Fibroblast of lung (primary cell): Measurements from ENCODE around the gene UBL7. TPM values are rescaled to one million over a fixed set of nuclear protein-coding genes. Genes with fewer than 3 reads are reported as not detected.

Source experiments
- DNase-seq, 2 donors: peaks; one replicate each; pipeline versions ENCODE4 v3.0.0 to v3.0.0-alpha.2; 2010; ENCODE audit warnings: low read depth in 2 of 2
- H2AFZ ChIP-seq: 2 replicates; pipeline ENCODE4 v1.5.1; 2012; ENCODE audit warnings: low read length, control low read depth, inconsistent platforms
- H3K27ac ChIP-seq: 2 replicates; pipeline ENCODE4 v1.5.1; 2011; ENCODE audit warnings: low read length, control low read depth; ENCODE audit not compliant: insufficient read depth
- H3K27me3 ChIP-seq: 2 replicates; pipeline ENCODE4 v1.5.1; 2011; ENCODE audit warnings: mild to moderate bottlenecking, low read length; ENCODE audit not compliant: control insufficient read depth, insufficient read depth
- H3K36me3 ChIP-seq: 2 replicates; pipeline ENCODE4 v1.5.1; 2011; ENCODE audit warnings: low read length; ENCODE audit not compliant: control insufficient read depth, insufficient read depth
- H3K4me1 ChIP-seq: 2 replicates; pipeline ENCODE4 v1.5.1; 2011; ENCODE audit warnings: low read length; ENCODE audit not compliant: control insufficient read depth, insufficient read depth; ENCODE audit errors: extremely low read depth
- H3K4me2 ChIP-seq: 2 replicates; pipeline ENCODE4 v1.5.1; 2011; ENCODE audit warnings: low read length, control low read depth; ENCODE audit not compliant: insufficient read depth; ENCODE audit errors: extremely low read depth
- H3K4me3 ChIP-seq, 4 experiments: fragments of 200-600 bp in 1 of 4; sonication (generic) in 1 of 4; replicated peaks in 1 of 4; 2 replicates each; pipeline ENCODE4 v1.5.1; 2011 to 2016; ENCODE audit warnings: low read length in 4 of 4, low read depth in 3 of 4, mild to moderate bottlenecking in 3 of 4, control low read depth in 2 of 4, inconsistent platforms in 1 of 4, mixed read lengths in 1 of 4; ENCODE audit not compliant: insufficient read depth in 1 of 4; ENCODE audit errors: control extremely low read depth in 1 of 4
- H3K79me2 ChIP-seq: 2 replicates; pipeline ENCODE4 v1.5.1; 2012; ENCODE audit warnings: mild to moderate bottlenecking, low read length, inconsistent platforms; ENCODE audit not compliant: control insufficient read depth, insufficient read depth
- H3K9ac ChIP-seq: 2 replicates; pipeline ENCODE4 v1.5.1; 2011; ENCODE audit warnings: mild to moderate bottlenecking, low read length, control low read depth; ENCODE audit not compliant: insufficient read depth
- H3K9me3 ChIP-seq: 2 replicates; pipeline ENCODE4 v1.5.1; 2012; ENCODE audit warnings: low read depth, low read length; ENCODE audit not compliant: control insufficient read depth, insufficient read depth
- H4K20me1 ChIP-seq: 2 replicates; pipeline ENCODE4 v1.5.1; 2011; ENCODE audit warnings: low read length; ENCODE audit not compliant: control insufficient read depth, insufficient read depth; ENCODE audit errors: extremely low read depth
- CTCF ChIP-seq, 2 donors: IDR thresholded peaks in 1 of 2; conservative IDR thresholded peaks in 1 of 2; 1 replicate in 1 of 2; 2 replicates in 1 of 2; pipeline ENCODE4 v1.5.1; 2011 to 2012; ENCODE audit warnings: low read length in 2 of 2, control low read depth in 1 of 2, inconsistent platforms in 1 of 2, low read depth in 1 of 2, mild to moderate bottlenecking in 1 of 2
- EZH2 ChIP-seq: IDR thresholded peaks from 2 replicates; pipeline ENCODE4 v1.5.1; 2012; ENCODE audit warnings: low read length, control low read depth, mild to moderate bottlenecking; ENCODE audit errors: missing control alignments
- polyA plus RNA-seq, 2 donors: library from polyadenylated mRNA; depleted of rRNA in 1 of 2; stranded (reverse) in 1 of 2; unstranded in 1 of 2; fragments of >200 nt; gene quantifications; 2 replicates each; pipeline ENCODE4 v1.2.1, GENCODE V29; 2011 to 2012; ENCODE audit warnings: missing spikeins in 1 of 2
- total RNA-seq: library from RNA; depleted of rRNA; stranded (reverse); fragments of >200 nt; gene quantifications from 2 replicates; pipeline ENCODE4 v1.2.1, GENCODE V29; 2014

UBL7 gene
- total and polyA plus RNA-seq, 2 donors (not counting 1 experiment from before 2014, with no cell fraction given), result 31.9 to 36.8 TPM

- Histone ChIP-seq H3K27ac (no peak overlapping the region), H3K4me1 (peaks cover 35% of the 10 kb centered on the region)
- no peak for DNase-seq
These were observed 39.4 kb downstream of the UBL7 start for GRCh38 chr15:74421302-74422245.

GRCh38 chr15:74420193-74420905 lies 40.6 kb downstream of the UBL7 start:
- no peaks in the 10 kb centered on the region for H4K20me1 ChIP-seq
- no peak for TF ChIP-seq CTCF (conservative IDR thresholded peaks at IDR 0.05 in 1 of 2, IDR thresholded peaks at IDR 0.05 in 1 of 2; ENCODE audit: low read depth in 1 of 2, low read length in 2 of 2)
- no peak for TF ChIP-seq EZH2

More at GRCh38 chr15:74421302-74422245, 39.4 kb downstream of the UBL7 start:
- H3K27me3 ChIP-seq, result no peaks in the 10 kb centered on the region
- H4K20me1 ChIP-seq, result no peaks in the 10 kb centered on the region
- H3K4me2 ChIP-seq, result no peak overlapping the region
- no peak overlapping the region for H3K4me3 ChIP-seq
- no peaks in the 10 kb centered on the region for H3K9me3 ChIP-seq
- no peak for TF ChIP-seq CTCF (conservative IDR thresholded peaks at IDR 0.05 in 1 of 2, IDR thresholded peaks at IDR 0.05 in 1 of 2; ENCODE audit: low read depth in 1 of 2, low read length in 2 of 2)
- no peak for TF ChIP-seq EZH2
- no peak overlapping the region for H3K9ac ChIP-seq
- H2AFZ ChIP-seq, result no peak overlapping the region
- peaks cover 69% of the 10 kb centered on the region for H3K79me2 ChIP-seq
- no peaks in the 10 kb centered on the region for H3K36me3 ChIP-seq

GRCh38 chr15:74419432-74419831 lies 41.5 kb downstream of the UBL7 start:
- peaks cover 51% of the 10 kb centered on the region for H3K79me2 ChIP-seq
- no peaks in the 10 kb centered on the region for H4K20me1 ChIP-seq

More at GRCh38 chr15:74420193-74420905, 40.6 kb downstream of the UBL7 start:
- no peaks in the 10 kb centered on the region for H3K9me3 ChIP-seq
- H3K27me3 ChIP-seq, result no peaks in the 10 kb centered on the region
- peaks cover 2% of the 10 kb centered on the region for H3K36me3 ChIP-seq
- H3K79me2 ChIP-seq, result peaks cover 60% of the 10 kb centered on the region
- no peak overlapping the region for H3K9ac ChIP-seq
- H3K27ac ChIP-seq, result peak overlapping the region; percentile 2
- H3K4me3 ChIP-seq, result no peak overlapping the region
- DNase-seq, result peak in 1 of 2 donors; percentile 65
- peaks cover 35% of the 10 kb centered on the region for H3K4me1 ChIP-seq
- H2AFZ ChIP-seq, result no peak overlapping the region
- H3K4me2 ChIP-seq, result peak overlapping the region; percentile 15

More at GRCh38 chr15:74419432-74419831, 41.5 kb downstream of the UBL7 start:
- no peak overlapping the region for H2AFZ ChIP-seq
- H3K4me3 ChIP-seq, result no peak overlapping the region
- H3K36me3 ChIP-seq, result peaks cover 5% of the 10 kb centered on the region
- H3K27me3 ChIP-seq, result no peaks in the 10 kb centered on the region
- no peak overlapping the region for H3K4me2 ChIP-seq
- DNase-seq, result no peak
- H3K4me1 ChIP-seq, result peaks cover 35% of the 10 kb centered on the region
- no peak overlapping the region for H3K27ac ChIP-seq
- no peak overlapping the region for H3K9ac ChIP-seq
- H3K9me3 ChIP-seq, result no peaks in the 10 kb centered on the region
- TF ChIP-seq EZH2 (no peak), CTCF (conservative IDR thresholded peaks at IDR 0.05 in 1 of 2, IDR thresholded peaks at IDR 0.05 in 1 of 2; ENCODE audit: low read depth in 1 of 2, low read length in 2 of 2) (no peak)
